GM12878 (cell line): ENCODE measurements around the gene DNAJB8. TPM values are rescaled to one million over a fixed set of nuclear protein-coding genes. Genes with fewer than 3 reads are reported as not detected.

Experiments used
- ATAC-seq: fragments of 200-7000 bp; cut with Tn5 transposase; 3 replicates; pipeline ENCODE4 v1.9.1; 2020; ENCODE audit warnings: mild to moderate bottlenecking, moderate library complexity
- BruUV-seq: library from RNA; stranded (reverse); fragments of 400-500 nt; replicated peaks from 2 replicates; lab custom pipeline; 2021; lab: Mats Ljungman, UMichigan
- CTCF ChIA-PET: fragments of 300-600 bp; sonication (Branson Sonifier 250); formaldehyde crosslinking; extraction: SDS; loops from one replicate; lab custom pipeline; 2021; ENCODE audit warnings: inconsistent platforms; lab: Yijun Ruan, JAX
- POLR2A ChIA-PET: fragments of 350-600 bp; formaldehyde crosslinking; extraction: SDS; loops from one replicate; lab custom pipeline; 2021; ENCODE audit warnings: inconsistent platforms; lab: Charles Lee
- RAD21 ChIA-PET: fragments of 300-600 bp; sonication (Branson Sonifier 250); formaldehyde crosslinking; loops from one replicate; lab custom pipeline; 2023; ENCODE audit warnings: antibody characterized with exemption; ENCODE audit not compliant: unreplicated experiment; lab: Charles Lee
- SMC1A ChIA-PET: fragments of 300-600 bp; sonication (Branson Sonifier 250); formaldehyde crosslinking; loops from one replicate; lab custom pipeline; 2023; ENCODE audit not compliant: unreplicated experiment, uncharacterized antibody; lab: Charles Lee
- DNase-seq: peaks from one replicate; pipeline ENCODE4 v3.0.0-alpha.2; 2011; ENCODE audit warnings: low read depth, low spot score
- FAIRE-seq: peaks from 3 replicates; lab custom pipeline; 2011; peaks lifted over from hg19 to GRCh38; lab: Jason Lieb, UNC
- H2AFZ ChIP-seq: 2 replicates; pipeline ENCODE4 v1.6.0; 2011; ENCODE audit warnings: low read depth, low read length, control low read depth; ENCODE audit not compliant: control insufficient read depth
- H3K27ac ChIP-seq: 2 replicates; pipeline ENCODE4 v1.5.1; 2011; ENCODE audit warnings: control low read depth; ENCODE audit not compliant: control insufficient read depth, insufficient read depth
- H3K27me3 ChIP-seq, 2 experiments: replicated peaks in 1 of 2; 2 replicates each; pipeline versions ENCODE4 v1.6.0 to v1.6.1; 2011; ENCODE audit warnings: low read length in 1 of 2; ENCODE audit not compliant: control insufficient read depth in 2 of 2, insufficient read depth in 2 of 2
- H3K36me3 ChIP-seq, 2 experiments: 2 replicates each; pipeline ENCODE4 v1.5.1; 2011; ENCODE audit warnings: low read length in 1 of 2; ENCODE audit not compliant: control insufficient read depth in 2 of 2, insufficient read depth in 2 of 2
- H3K4me1 ChIP-seq: 2 replicates; pipeline ENCODE4 v1.6.1; 2011; ENCODE audit warnings: mild to moderate bottlenecking, low read length, moderate library complexity, mixed read lengths; ENCODE audit not compliant: control insufficient read depth, insufficient read depth
- H3K4me2 ChIP-seq: 2 replicates; pipeline ENCODE4 v1.6.0; 2011; ENCODE audit warnings: control low read depth; ENCODE audit not compliant: control insufficient read depth, insufficient read depth
- H3K4me3 ChIP-seq: fragments of 200-600 bp; sonication (generic); 2 replicates; pipeline ENCODE4 v1.5.1; 2016
- H3K79me2 ChIP-seq: 2 replicates; pipeline ENCODE4 v1.6.0; 2011; ENCODE audit warnings: low read length; ENCODE audit not compliant: control insufficient read depth, insufficient read depth
- H3K9ac ChIP-seq: 2 replicates; pipeline ENCODE4 v1.8.0; 2011; ENCODE audit warnings: low read length, control low read depth, mixed read lengths; ENCODE audit not compliant: control insufficient read depth, insufficient read depth
- H3K9me3 ChIP-seq: replicated peaks from 3 replicates; pipeline ENCODE4 v1.5.1; 2011; ENCODE audit warnings: mild to moderate bottlenecking, low read length; ENCODE audit not compliant: control insufficient read depth, insufficient read depth
- H4K20me1 ChIP-seq: 2 replicates; pipeline ENCODE4 v1.6.0; 2011; ENCODE audit not compliant: control insufficient read depth, insufficient read depth
- ETV6 ChIP-seq, 2 experiments: fragments of 450-650 bp in 1 of 2; IDR thresholded peaks in 1 of 2; conservative IDR thresholded peaks in 1 of 2; 2 replicates each; pipeline ENCODE4 v1.6.1; 2014; ENCODE audit warnings: antibody characterized with exemption in 1 of 2, borderline replicate concordance in 1 of 2, low read depth in 1 of 2, mild to moderate bottlenecking in 1 of 2, moderate library complexity in 1 of 2
- NKRF ChIP-seq: fragments of 450-650 bp; conservative IDR thresholded peaks from 2 replicates; pipeline ENCODE4 v1.6.1; 2017; ENCODE audit warnings: mild to moderate bottlenecking, moderate library complexity
- NRF1 ChIP-seq: conservative IDR thresholded peaks from 2 replicates; pipeline ENCODE4 v1.6.1; 2011; ENCODE audit warnings: mild to moderate bottlenecking, low read depth, low read length, improper control_type of control experiment
- RELB ChIP-seq: fragments of 450-650 bp; IDR thresholded peaks from 2 replicates; pipeline ENCODE4 v1.6.1; 2017; ENCODE audit warnings: low read depth, mild to moderate bottlenecking, moderate library complexity
- STAT3 ChIP-seq: IDR thresholded peaks from 2 replicates; pipeline ENCODE4 v1.6.1; 2011; ENCODE audit warnings: low read depth, low read length, improper control_type of control experiment
- WGBS: methylation state at CpG from one replicate; pipeline ENCODE4 v1.1.6; 2016; ENCODE audit warnings: low lambda C conversion rate; ENCODE audit not compliant: insufficient replicate concordance, insufficient coverage; ENCODE audit errors: missing lambda C conversion rate; 5-methylcytosine and 5-hydroxymethylcytosine counted together
- in situ Hi-C: fragments of 300-500 bp; cut with MboI; formaldehyde crosslinking; loops from 9 replicates; pipeline ENCODE4 v1.14.3; 2018; ENCODE audit warnings: mixed read lengths
- intact Hi-C: fragments of 100-400 bp; cut with micrococcal nuclease; formaldehyde crosslinking; loops from one replicate; pipeline ENCODE4 v1.14.2; 2022; ENCODE audit not compliant: unreplicated experiment
- polyA plus RNA-seq, 11 experiments: library from polyadenylated mRNA; depleted of rRNA in 4 of 11; unstranded in 6 of 11; stranded (reverse) in 5 of 11; fragments of >200 nt; fragmentation: Nextera tagmentation in 4 of 11; fragmentation: Illumina TruSeq in 1 of 11; extraction: Ambion mirVana in 4 of 11; extraction: Trizol in 1 of 11; gene quantifications; 1 replicate in 1 of 11; 2 replicates in 10 of 11; pipeline versions ENCODE4 v1.2.1 to v1.2.3, GENCODE V29; 2011 to 2016; ENCODE audit warnings: inconsistent platforms in 2 of 11, missing spikeins in 2 of 11, low read depth in 1 of 11
- total RNA-seq, 4 experiments: library from RNA; depleted of rRNA in 3 of 4; stranded (reverse); fragments of >200 nt in 3 of 4; fragmentation: Illumina TruSeq in 1 of 4; extraction: Trizol in 1 of 4; gene quantifications; 2 replicates each; pipeline versions ENCODE4 v1.2.1 to v1.2.3, GENCODE V29; 2013 to 2021

Gene DNAJB8
- total and polyA plus RNA-seq, 10 of the 15 experiments (the other 5 are each of a cell fraction or from before 2014, with no cell fraction given), result not detected

- TF ChIP-seq ETV6 (conservative IDR thresholded peaks at IDR 0.05 in 1 of 2, IDR thresholded peaks at IDR 0.05 in 1 of 2; ENCODE audit: borderline replicate concordance in 1 of 2, low read depth in 1 of 2) (no peak), NKRF (no peak)
Observed at GRCh38 chr3:128496602-128497304, 30.1 kb upstream of the DNAJB8 start (continued).

GRCh38 chr3:128496019-128496601 lies 29.4 kb upstream of the DNAJB8 start:
- in situ Hi-C loops, result loop anchor here (10.0 kb wide), 1 partner anchor 401 kb away; no protein-coding TSS in a partner anchor
- no peak overlapping the region for H2AFZ ChIP-seq
- SMC1A ChIA-PET, result interaction anchor here (1.1 kb wide), 1 partner anchor 10 kb away, joined by 3 read pairs; no protein-coding TSS in a partner anchor
- H3K4me3 ChIP-seq, result no peak overlapping the region
- no peak overlapping the region for H3K27ac ChIP-seq
- intact Hi-C loops, result loop anchor here (5.0 to 10.0 kb wide), 2 partner anchors 271 to 399 kb away; no protein-coding TSS in a partner anchor
- POLR2A ChIA-PET, result no interaction called here
- no peak for ATAC-seq
- RAD21 ChIA-PET, result no interaction called here
- H3K9me3 ChIP-seq, result no peaks in the 10 kb centered on the region
- no peak for TF ChIP-seq STAT3
- TF ChIP-seq NRF1, result no peak
- TF ChIP-seq RELB, result no peak
- TF ChIP-seq, all 136 proteins: peak for 0
- no peaks in the 10 kb centered on the region for H3K36me3 ChIP-seq
- no peaks in the 10 kb centered on the region; the same call in 1 of the 2 replicates for H4K20me1 ChIP-seq
- no peak for DNase-seq
- no TSS peak for BruUV-seq
- no peak for FAIRE-seq
- H3K4me1 ChIP-seq, result no peaks in the 10 kb centered on the region
- H3K4me2 ChIP-seq, result no peak overlapping the region
- WGBS, result 80% methylated on average over 25 of the region's 32 CpGs
- H3K9ac ChIP-seq, result no peak overlapping the region
- CTCF ChIA-PET, result interaction anchor here (0.7 to 2.1 kb wide), 2 partner anchors 10 to 88 kb away, joined by 3 to 7 read pairs; no protein-coding TSS in a partner anchor
- peaks cover 12 to 17% of the 10 kb centered on the region in 2 experiments for H3K27me3 ChIP-seq
- H3K79me2 ChIP-seq, result no peaks in the 10 kb centered on the region
